PC-3 (cell line): Measurements from ENCODE around the gene RUFY2. TPM values are rescaled to one million over a fixed set of nuclear protein-coding genes. Genes with fewer than 3 reads are reported as not detected.

Experiments used
- ATAC-seq: fragments of 200-7000 bp; cut with Tn5 transposase; 2 replicates; pipeline ENCODE4 v1.9.1; 2020; ENCODE audit warnings: mild to moderate bottlenecking, moderate library complexity
- BruUV-seq: library from RNA; stranded (reverse); fragments of 400-500 nt; replicated peaks from 2 replicates; lab custom pipeline; 2021; lab: Mats Ljungman, UMichigan
- CTCF ChIA-PET: fragments of 300-600 bp; sonication (Branson Sonifier 250); formaldehyde crosslinking; loops from one replicate; lab custom pipeline; 2022; ENCODE audit warnings: antibody characterized with exemption; lab: Charles Lee
- POLR2A ChIA-PET: fragments of 300-600 bp; sonication (Branson Sonifier 250); formaldehyde crosslinking; loops from one replicate; lab custom pipeline; 2022; ENCODE audit warnings: antibody characterized with exemption; ENCODE audit not compliant: unreplicated experiment; lab: Charles Lee
- DNase-seq: peaks from one replicate; pipeline ENCODE4 v3.0.0-alpha.2; 2015
- H2AFZ ChIP-seq: fragments of 300-600 bp; sonication (generic); 2 replicates; pipeline ENCODE4 v1.6.0; 2016; ENCODE audit warnings: antibody characterized with exemption, low read length
- H3F3A ChIP-seq: fragments of 300-600 bp; sonication (generic); one replicate; pipeline ENCODE4 v1.6.0; 2017; ENCODE audit warnings: antibody characterized with exemption, low read length, control low read depth, mild to moderate bottlenecking; ENCODE audit not compliant: unreplicated experiment
- H3K27ac ChIP-seq: fragments of 300-600 bp; sonication (generic); 2 replicates; pipeline ENCODE4 v1.5.1; 2016; ENCODE audit warnings: mild to moderate bottlenecking, low read length
- H3K27me3 ChIP-seq: fragments of 300-600 bp; sonication (generic); 2 replicates; pipeline ENCODE4 v1.6.1; 2016; ENCODE audit warnings: low read length, mixed read lengths
- H3K36me3 ChIP-seq: fragments of 300-600 bp; sonication (generic); 2 replicates; pipeline ENCODE4 v1.6.1; 2016; ENCODE audit warnings: low read depth, mixed run types, low read length, mixed read lengths
- H3K4me1 ChIP-seq: fragments of 300-600 bp; sonication (generic); 2 replicates; pipeline ENCODE4 v1.5.1; 2016; ENCODE audit warnings: low read length; ENCODE audit not compliant: insufficient read depth
- H3K4me2 ChIP-seq: fragments of 300-600 bp; sonication (generic); 2 replicates; pipeline ENCODE4 v1.6.0; 2016; ENCODE audit warnings: low read length
- H3K4me3 ChIP-seq: fragments of 300-600 bp; sonication (generic); 2 replicates; pipeline ENCODE4 v1.5.1; 2016; ENCODE audit warnings: mild to moderate bottlenecking, low read length, mixed read lengths
- H3K79me2 ChIP-seq: fragments of 300-600 bp; sonication (generic); 2 replicates; pipeline ENCODE4 v1.6.1; 2017; ENCODE audit warnings: low read length, mixed read lengths
- H3K9ac ChIP-seq: fragments of 300-600 bp; sonication (generic); 2 replicates; pipeline ENCODE4 v1.6.0; 2016; ENCODE audit warnings: mild to moderate bottlenecking, low read length
- H3K9me2 ChIP-seq: fragments of 300-600 bp; sonication (generic); replicated peaks from 2 replicates; pipeline ENCODE4 v1.6.1; 2016; ENCODE audit warnings: mixed run types, low read length, mixed read lengths
- H3K9me3 ChIP-seq: fragments of 300-600 bp; sonication (generic); 2 replicates; pipeline ENCODE4 v1.6.1; 2016; ENCODE audit warnings: low read length, mixed read lengths
- H4K20me1 ChIP-seq: fragments of 300-600 bp; sonication (generic); 2 replicates; pipeline ENCODE4 v1.6.1; 2016; ENCODE audit warnings: low read length, mixed read lengths
- CTCF ChIP-seq: fragments of 300-600 bp; sonication (generic); conservative IDR thresholded peaks from 2 replicates; pipeline ENCODE4 v1.5.1; 2017; ENCODE audit warnings: antibody characterized with exemption, low read depth, mild to moderate bottlenecking, low read length
- EZH2 ChIP-seq: fragments of 300-600 bp; sonication (generic); IDR thresholded peaks from one replicate; pipeline ENCODE4 v1.6.1; 2017; ENCODE audit warnings: antibody characterized with exemption, mild to moderate bottlenecking, low read length; ENCODE audit not compliant: unreplicated experiment
- EZH2phosphoT487 ChIP-seq: fragments of 300-600 bp; sonication (generic); IDR thresholded peaks from 2 replicates; pipeline ENCODE4 v1.6.1; 2018; ENCODE audit warnings: mild to moderate bottlenecking, antibody characterized with exemption, low read length, borderline replicate concordance
- intact Hi-C: fragments of 100-400 bp; cut with micrococcal nuclease; formaldehyde crosslinking; loops from 2 replicates; pipeline ENCODE4 v1.9.0; 2023
- total RNA-seq: library from RNA; depleted of rRNA; stranded (reverse); fragments of >200 nt; gene quantifications from 2 replicates; pipeline ENCODE4 v1.2.3, GENCODE V29; 2014

RUFY2 gene
- total RNA-seq, 1 experiment from 2014 or later = 18.3 TPM

GRCh38 chr10:68442971-68443370 is 35.9 kb upstream of the RUFY2 start:
- H3F3A ChIP-seq = no peaks in the 10 kb centered on the region
- no peak overlapping the region for H3K4me2 ChIP-seq
- no peak for DNase-seq
- TF ChIP-seq CTCF (no peak), EZH2phosphoT487 (no peak), EZH2 (no peak)
- no peaks in the 10 kb centered on the region for H3K79me2 ChIP-seq
- no peaks in the 10 kb centered on the region for H3K4me1 ChIP-seq
- BruUV-seq = no TSS peak
- peaks cover 37% of the 10 kb centered on the region for H3K36me3 ChIP-seq
- ATAC-seq = no peak
- CTCF ChIA-PET = no interaction called here
- H3K9ac ChIP-seq = no peak overlapping the region
- no peaks in the 10 kb centered on the region for H4K20me1 ChIP-seq
- no peak overlapping the region for H2AFZ ChIP-seq
- intact Hi-C loops = no loop called here
- no peaks in the 10 kb centered on the region for H3K9me3 ChIP-seq
- H3K27me3 ChIP-seq = no peaks in the 10 kb centered on the region
- POLR2A ChIA-PET = no interaction called here
- no peaks in the 10 kb centered on the region for H3K9me2 ChIP-seq
- no peak overlapping the region for H3K27ac ChIP-seq
- H3K4me3 ChIP-seq = no peak overlapping the region

- no peaks in the 10 kb centered on the region for H3K4me1 ChIP-seq
- POLR2A ChIA-PET = no interaction called here
Measured at GRCh38 chr10:68440898-68441297, 33.8 kb upstream of the RUFY2 start.

More at GRCh38 chr10:68440898-68441297, 33.8 kb upstream of the RUFY2 start:
- Histone ChIP-seq H3F3A (no peaks in the 10 kb centered on the region), H3K9ac (no peak overlapping the region), H3K9me2 (no peaks in the 10 kb centered on the region), H3K4me3 (no peak overlapping the region), H2AFZ (no peak overlapping the region), H3K27ac (no peak overlapping the region), H3K4me2 (no peak overlapping the region), H3K27me3 (no peaks in the 10 kb centered on the region), H4K20me1 (no peaks in the 10 kb centered on the region), H3K79me2 (no peaks in the 10 kb centered on the region), H3K36me3 (peaks cover 42% of the 10 kb centered on the region), H3K9me3 (no peaks in the 10 kb centered on the region)
- no TSS peak for BruUV-seq
- TF ChIP-seq EZH2 (no peak), CTCF (no peak), EZH2phosphoT487 (no peak)
- intact Hi-C loops = no loop called here
- DNase-seq (no peak), ATAC-seq (no peak)
- CTCF ChIA-PET = no interaction called here
